ENCODE results near the gene RENBP.

RENBP gene

GRCh38 chrX:153953342-153953830 lies 8.9 kb upstream of the RENBP start:
- peak; percentile 80 for DNase-seq

- no peak for DNase-seq
These were observed 8.1 kb upstream of the RENBP start for GRCh38 chrX:153952373-153953026.

DNA sequence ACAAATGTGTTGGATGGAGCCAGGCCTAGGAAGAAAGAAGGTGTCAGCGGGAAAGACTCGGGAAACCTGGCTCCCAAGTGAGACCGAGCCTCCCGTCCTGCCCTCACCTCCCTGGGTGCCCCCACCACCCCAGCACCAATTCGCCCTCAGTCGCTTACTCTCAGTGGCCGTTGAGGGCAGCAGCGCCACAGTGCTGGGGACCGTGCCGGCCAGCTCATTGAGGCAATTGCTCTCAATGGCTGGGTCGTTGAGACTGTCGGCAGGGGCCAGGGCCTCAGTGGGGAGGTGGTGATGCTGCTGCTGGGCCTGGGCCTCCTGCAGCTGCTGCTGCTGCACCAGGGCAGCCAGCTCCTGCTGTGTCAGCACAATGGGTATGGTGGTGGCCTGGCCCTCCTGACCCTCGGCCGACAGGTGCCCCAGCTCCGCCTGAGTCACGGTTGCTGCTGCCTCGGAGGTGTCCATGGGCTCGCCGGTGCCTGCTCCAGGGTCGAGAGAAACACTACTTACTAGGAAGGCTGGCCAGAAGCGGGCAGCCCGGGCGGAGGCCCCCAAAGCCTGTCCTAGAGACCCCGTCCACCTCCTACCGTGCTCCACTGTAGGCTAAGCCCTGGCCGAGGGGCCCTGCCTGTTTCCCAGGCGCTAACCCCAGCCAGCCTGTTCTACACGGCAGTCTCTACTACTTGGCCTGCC lies 7.4 kb upstream of the RENBP start:
- no peak for DNase-seq

DNA sequence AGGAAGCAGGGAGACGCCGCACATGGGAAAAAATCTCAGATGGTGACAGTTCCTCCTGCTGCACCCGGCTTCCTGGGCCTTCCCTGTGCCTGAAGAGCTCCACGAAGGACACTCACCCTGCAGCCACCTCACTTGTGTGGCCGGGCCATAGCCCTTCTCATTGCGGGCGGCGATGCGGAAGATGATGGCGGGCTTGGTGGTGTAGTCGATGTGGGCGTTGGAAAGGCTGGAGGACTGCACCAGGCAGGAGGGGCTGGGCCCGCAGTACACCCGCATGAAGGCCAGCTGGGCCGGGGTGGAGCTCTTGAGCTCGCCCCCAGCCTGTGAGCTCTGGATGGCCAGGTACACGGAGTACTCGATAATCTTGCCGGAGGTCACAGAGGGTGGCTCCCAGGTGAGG lies 5.7 kb upstream of the RENBP start:
- DNase-seq: no peak

DNA sequence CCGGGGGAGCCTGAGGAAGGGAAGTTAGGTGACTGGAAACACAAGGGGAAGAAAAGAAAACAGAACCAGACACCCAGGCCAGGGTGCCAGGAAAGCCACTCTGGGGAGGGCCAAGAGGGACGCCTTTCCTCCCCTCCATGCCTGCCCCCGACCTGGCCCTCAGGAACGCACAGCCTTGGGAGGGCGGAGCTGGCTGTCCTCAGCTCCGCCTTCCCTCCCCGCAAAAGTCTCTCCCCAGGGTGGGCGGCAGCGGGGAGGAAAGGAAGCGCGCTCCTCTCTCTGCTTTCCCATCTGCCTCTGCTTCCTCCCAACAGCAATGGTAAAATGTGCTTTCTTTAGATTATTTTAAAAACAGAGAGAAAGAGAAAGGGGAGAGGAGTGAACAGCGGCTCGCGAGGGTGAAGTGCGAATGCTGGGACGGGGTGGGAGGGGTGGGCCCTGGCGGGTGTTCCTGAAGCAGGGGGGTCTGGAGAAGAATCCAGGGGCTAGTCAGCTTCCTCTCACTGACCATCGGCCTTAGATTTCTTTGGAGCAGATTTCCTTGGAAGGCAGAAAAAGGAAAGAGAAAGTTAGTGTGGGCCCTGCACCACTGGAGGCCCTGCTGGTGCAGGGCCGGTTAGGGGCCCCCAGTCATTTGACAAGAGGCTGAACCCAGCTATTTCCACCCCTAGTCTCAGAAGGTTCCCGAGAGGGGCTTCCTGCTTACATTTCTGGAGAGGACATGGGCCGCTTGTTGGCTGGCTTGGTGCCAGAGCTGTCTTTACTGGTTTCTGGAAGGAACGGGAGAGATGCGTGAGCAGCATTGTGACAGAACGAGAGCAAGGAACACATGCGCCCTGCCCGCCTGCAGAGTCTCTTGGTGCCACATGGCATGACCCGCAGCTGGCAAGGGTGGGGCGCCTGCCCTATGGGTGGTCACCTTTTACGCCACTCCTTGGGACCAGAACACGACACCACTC lies 4.7 kb upstream of the RENBP start:
- no peak for DNase-seq

DNA sequence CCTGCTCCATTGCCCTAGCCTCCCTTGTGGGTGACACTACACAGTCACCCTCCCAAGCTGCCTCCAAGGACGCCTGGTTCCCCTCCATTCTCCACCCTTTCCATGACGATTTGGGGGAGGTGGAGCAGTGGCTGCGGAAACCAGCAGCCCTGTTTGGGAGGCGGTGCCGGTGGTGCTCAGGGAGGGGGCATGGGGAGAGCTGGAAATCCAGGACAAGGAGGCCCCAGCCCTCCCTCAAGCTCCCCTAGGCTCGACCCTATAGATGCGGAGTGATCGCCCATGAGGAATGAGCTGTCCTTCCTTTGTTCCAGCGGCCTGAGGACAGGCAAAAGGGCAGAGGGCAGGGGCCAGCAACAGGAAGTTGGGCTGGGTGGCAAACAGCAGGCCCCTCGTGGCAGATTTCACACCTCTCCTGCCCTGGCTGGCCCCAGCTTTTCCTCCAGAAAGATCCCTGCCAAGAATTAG lies 3.6 kb upstream of the RENBP start:
- no peak for DNase-seq

DNA sequence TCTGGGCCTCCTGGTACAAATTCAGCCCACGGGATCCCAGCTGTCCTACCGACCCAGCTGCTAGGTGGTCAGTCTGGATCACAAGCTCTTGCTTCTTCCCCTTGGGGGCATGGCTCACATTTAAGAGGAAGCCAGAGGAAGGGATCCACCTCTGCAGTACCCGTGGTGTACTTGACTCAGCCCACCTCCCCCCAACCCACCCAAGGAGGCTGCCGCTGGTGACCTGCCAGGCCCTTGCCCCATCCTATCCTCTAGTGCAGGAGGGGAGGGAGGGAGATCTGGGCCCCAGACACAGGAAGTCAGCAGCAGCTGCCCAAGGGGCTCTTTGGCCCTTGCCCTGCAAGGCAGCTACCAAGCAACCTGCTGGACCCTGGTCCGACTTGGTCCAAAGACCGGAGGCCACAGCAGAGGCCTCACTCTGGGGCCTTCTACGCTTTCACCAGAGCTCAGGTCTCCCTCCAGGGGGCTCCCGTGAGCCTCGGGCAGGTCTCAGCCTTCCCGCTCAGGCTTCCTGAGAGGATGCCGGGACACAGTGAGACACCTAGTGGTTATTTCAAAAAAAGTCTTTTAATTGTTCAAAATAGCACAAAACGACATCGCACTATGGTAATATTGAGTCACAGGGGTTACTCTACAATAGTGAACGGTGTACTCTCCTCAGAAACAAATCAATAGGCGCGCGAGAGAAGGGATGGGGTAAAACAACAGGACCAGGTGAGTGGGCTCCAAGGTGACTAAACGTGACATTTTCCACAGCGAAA lies 2.7 kb upstream of the RENBP start:
- DNase-seq: peak; percentile 73

GRCh38 chrX:153945956-153946943 lies 1.8 kb upstream of the RENBP start:
- DNase-seq: no peak

- no peak for DNase-seq
These were observed 332 bp upstream of the RENBP start for GRCh38 chrX:153944800-153945150.

DNA sequence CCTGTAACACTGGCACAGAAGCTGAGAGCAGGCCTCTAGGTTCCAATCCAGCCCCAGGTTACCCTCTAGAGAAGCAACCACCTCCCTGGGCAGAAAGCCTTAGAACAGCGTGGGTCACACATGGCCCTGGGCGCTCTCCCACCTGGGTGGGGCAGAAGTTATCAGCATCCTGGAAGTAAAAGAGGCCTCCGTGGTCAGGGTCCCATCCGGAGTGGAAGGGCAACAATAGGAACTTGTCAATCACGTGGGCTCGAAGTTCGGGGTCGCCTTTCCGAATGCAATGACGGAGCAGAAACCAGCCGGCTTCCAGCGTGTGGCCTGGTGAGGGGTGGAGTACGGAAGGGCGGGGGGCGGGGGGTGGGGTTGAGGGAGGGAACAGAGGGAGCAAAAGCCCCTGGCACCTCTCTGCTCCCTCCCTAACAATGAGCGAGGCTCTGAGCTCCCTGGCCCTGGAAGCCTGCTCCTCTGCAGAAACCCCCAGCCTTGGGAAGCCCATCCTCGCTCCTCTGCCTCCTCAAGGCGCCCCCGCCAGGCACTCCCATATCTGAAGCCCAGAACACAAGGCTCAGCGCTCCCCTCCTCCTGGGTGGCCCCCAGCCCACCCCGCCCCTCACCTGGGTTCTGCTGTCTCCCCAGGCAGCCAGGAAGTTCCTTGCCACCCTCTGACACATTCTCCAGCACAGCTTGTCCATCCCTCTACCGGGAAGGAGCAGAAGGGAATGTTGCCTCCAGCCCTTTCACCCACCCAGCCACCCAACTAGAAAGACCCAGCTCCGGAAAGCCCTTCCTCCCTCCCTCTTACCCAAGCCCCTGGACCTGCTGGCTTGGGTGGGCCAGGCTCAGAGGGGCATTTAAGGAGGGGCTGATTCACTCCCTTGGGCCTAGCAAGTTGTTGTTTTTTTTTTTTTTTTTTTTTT lies 2.8 kb downstream of the RENBP start:
- DNase-seq: no peak

- no peak for DNase-seq
These were observed 4.9 kb downstream of the RENBP start for GRCh38 chrX:153939573-153939972.

GRCh38 chrX:153938226-153938786 lies 6.1 kb downstream of the RENBP start:
- DNase-seq: no peak

DNA sequence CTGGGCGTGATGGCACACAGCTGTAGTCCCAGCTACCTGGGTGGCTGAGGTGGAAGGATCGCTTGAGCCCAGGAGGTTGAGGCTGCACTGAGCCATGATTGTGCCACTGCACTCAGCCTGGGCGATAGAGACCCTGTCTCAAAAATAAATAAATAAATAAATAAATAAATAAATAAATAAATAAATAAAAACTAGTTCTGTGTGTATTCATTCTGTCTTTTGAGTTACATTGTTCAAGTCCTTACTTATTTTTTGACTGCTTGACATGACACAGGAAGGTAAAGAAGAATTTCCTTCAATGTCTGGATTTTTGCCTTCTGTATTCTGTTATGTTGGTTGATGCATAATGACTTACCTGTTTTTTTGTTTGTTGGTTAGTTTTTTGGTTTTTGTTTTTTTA lies 7.4 kb downstream of the RENBP start:
- no peak for DNase-seq

GRCh38 chrX:153935326-153935851 lies 9.1 kb downstream of the RENBP start:
- no peak for DNase-seq

DNA sequence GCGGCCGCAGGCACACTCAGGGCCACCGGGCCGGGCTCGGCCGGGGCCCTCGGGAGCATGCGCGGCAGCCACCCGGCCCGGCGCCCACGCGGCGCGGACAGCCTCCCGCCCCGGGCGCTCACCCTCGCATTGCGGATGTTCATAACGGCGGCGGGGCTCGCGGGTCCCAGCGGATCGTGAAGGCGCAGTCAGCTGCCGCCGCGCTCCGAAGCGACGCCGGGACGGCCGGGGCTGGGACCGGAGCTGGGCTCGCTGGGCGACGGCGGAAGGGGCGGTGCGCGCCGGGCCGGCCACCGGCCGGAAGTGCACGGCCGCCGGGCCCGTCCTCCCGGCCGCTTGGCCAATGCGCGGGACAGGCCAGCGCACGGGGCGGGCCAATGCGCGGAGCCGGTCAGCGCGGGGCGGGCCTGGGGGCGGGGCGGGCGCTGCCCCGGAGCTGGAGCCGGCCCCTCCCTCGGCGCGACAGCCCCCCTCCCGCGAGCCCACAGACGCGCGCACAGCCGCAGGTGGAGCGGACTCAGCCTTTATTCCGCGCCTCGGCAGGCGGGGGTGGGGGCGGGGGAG lies 9.6 kb downstream of the RENBP start, which contains the start of gene NAA10:
TSS of gene NAA10 (minus strand) at position 276 of the 564 bp plus-strand sequence. CDS start at position 143, 133 bp downstream.
- peak; percentile 46 for DNase-seq

- no peak for DNase-seq
These were observed 10.2 kb downstream of the RENBP start for GRCh38 chrX:153934148-153934761.

- DNase-seq: no peak
These were observed 10.7 kb downstream of the RENBP start for GRCh38 chrX:153933748-153934147.

- no peak for DNase-seq
These were observed 12.1 kb downstream of the RENBP start for GRCh38 chrX:153932220-153932915.
